Glutamatergic neuron (in vitro differentiated cells): Measurements from ENCODE around the gene RUFY1. TPM values are rescaled to one million over a fixed set of nuclear protein-coding genes. Genes with fewer than 3 reads are reported as not detected.

Source experiments
- DNase-seq: peaks from one replicate; pipeline ENCODE4 v3.0.0; 2022
- H3K27ac Mint-ChIP-seq: one replicate; pipeline ENCODE4 v1.8.0; 2020; ENCODE audit warnings: mild to moderate bottlenecking, mixed read lengths, inconsistent platforms; ENCODE audit not compliant: unreplicated experiment
- H3K27me3 Mint-ChIP-seq: one replicate; pipeline ENCODE4 v1.8.0; 2020; ENCODE audit warnings: mild to moderate bottlenecking, moderate library complexity, mixed read lengths, inconsistent platforms; ENCODE audit not compliant: unreplicated experiment
- H3K36me3 Mint-ChIP-seq: one replicate; pipeline ENCODE4 v1.8.0; 2020; ENCODE audit warnings: mild to moderate bottlenecking, mixed read lengths, inconsistent platforms; ENCODE audit not compliant: unreplicated experiment
- H3K4me1 Mint-ChIP-seq: one replicate; pipeline ENCODE4 v1.8.0; 2020; ENCODE audit warnings: mild to moderate bottlenecking, low read depth, mixed read lengths, inconsistent platforms; ENCODE audit not compliant: unreplicated experiment
- H3K4me3 Mint-ChIP-seq: one replicate; pipeline ENCODE4 v1.8.0; 2020; ENCODE audit warnings: mild to moderate bottlenecking, mixed read lengths, inconsistent platforms; ENCODE audit not compliant: unreplicated experiment
- H3K9me3 Mint-ChIP-seq: one replicate; pipeline ENCODE4 v1.8.0; 2020; ENCODE audit warnings: mild to moderate bottlenecking, moderate library complexity, mixed read lengths, inconsistent platforms; ENCODE audit not compliant: unreplicated experiment
- CTCF ChIP-seq: fragments of 200-600 bp; sonication (generic); IDR thresholded peaks from one replicate; pipeline ENCODE4 v1.5.0; 2021; ENCODE audit not compliant: partially characterized antibody, unreplicated experiment
- total RNA-seq: library from RNA; stranded (reverse); fragmentation: NEBNext Ultra II Directional; extraction: Animal tissue kit (Norgen Biotek cat#: 25700); gene quantifications from one replicate; pipeline ENCODE4 v1.2.1, GENCODE V29; 2021; ENCODE audit not compliant: unreplicated experiment

RUFY1 gene
- total RNA-seq, 1 donor from 2014 or later: 30.4 TPM

- Mint-ChIP-seq H3K27me3 (peaks cover 2% of the 10 kb centered on the region), H3K9me3 (no peaks in the 10 kb centered on the region), H3K36me3 (no peaks in the 10 kb centered on the region), H3K4me3 (no peak overlapping the region), H3K4me1 (peaks cover 10% of the 10 kb centered on the region), H3K27ac (no peak overlapping the region)
- TF ChIP-seq CTCF: no peak
- peak; percentile 71 for DNase-seq
Observed at GRCh38 chr5:179530069-179530998, 20.0 kb upstream of the RUFY1 start.

- DNase-seq: no peak
- Mint-ChIP-seq H3K9me3 (no peaks in the 10 kb centered on the region), H3K27me3 (peaks cover 2% of the 10 kb centered on the region)
Observed at GRCh38 chr5:179533024-179533423, 17.3 kb upstream of the RUFY1 start.

GRCh38 chr5:179533907-179534306 lies 16.4 kb upstream of the RUFY1 start:
- no peak for DNase-seq
- peaks cover 3% of the 10 kb centered on the region for H3K4me1 Mint-ChIP-seq
- H3K36me3 Mint-ChIP-seq: no peaks in the 10 kb centered on the region
- no peaks in the 10 kb centered on the region for H3K9me3 Mint-ChIP-seq
- no peak overlapping the region for H3K27ac Mint-ChIP-seq
- no peak for TF ChIP-seq CTCF
- H3K27me3 Mint-ChIP-seq: peaks cover 4% of the 10 kb centered on the region
- H3K4me3 Mint-ChIP-seq: no peak overlapping the region

More at GRCh38 chr5:179533024-179533423, 17.3 kb upstream of the RUFY1 start:
- peak; percentile 38 for TF ChIP-seq CTCF
- H3K27ac Mint-ChIP-seq: no peak overlapping the region
- H3K4me1 Mint-ChIP-seq: peaks cover 3% of the 10 kb centered on the region
- no peaks in the 10 kb centered on the region for H3K36me3 Mint-ChIP-seq
- H3K4me3 Mint-ChIP-seq: no peak overlapping the region

GRCh38 chr5:179534431-179534830 lies 15.9 kb upstream of the RUFY1 start:
- no peak for TF ChIP-seq CTCF
- Mint-ChIP-seq H3K4me3 (no peak overlapping the region), H3K4me1 (peaks cover 3% of the 10 kb centered on the region), H3K9me3 (no peaks in the 10 kb centered on the region), H3K27me3 (peaks cover 4% of the 10 kb centered on the region), H3K27ac (no peak overlapping the region), H3K36me3 (no peaks in the 10 kb centered on the region)
- DNase-seq: no peak

- Mint-ChIP-seq H3K4me1 (no peaks in the 10 kb centered on the region), H3K9me3 (no peaks in the 10 kb centered on the region), H3K27me3 (peaks cover 4% of the 10 kb centered on the region), H3K4me3 (no peak overlapping the region), H3K27ac (no peak overlapping the region), H3K36me3 (no peaks in the 10 kb centered on the region)
- TF ChIP-seq CTCF: no peak
- DNase-seq: no peak
Observed at GRCh38 chr5:179536676-179537075, 13.7 kb upstream of the RUFY1 start.
